PC-3 (cell line): ENCODE data around the gene PDLIM4. TPM values are rescaled to one million over a fixed set of nuclear protein-coding genes. Genes with fewer than 3 reads are reported as not detected.
A peak's percentile ranks its signal among the peaks of the same experiment; 100 is the strongest.

ENCODE experiments used
- ATAC-seq: fragments of 200-7000 bp; cut with Tn5 transposase; 2 replicates; pipeline ENCODE4 v1.9.1; 2020; ENCODE audit warnings: mild to moderate bottlenecking, moderate library complexity
- BruUV-seq: library from RNA; stranded (reverse); fragments of 400-500 nt; replicated peaks from 2 replicates; lab custom pipeline; 2021; lab: Mats Ljungman, UMichigan
- CTCF ChIA-PET: fragments of 300-600 bp; sonication (Branson Sonifier 250); formaldehyde crosslinking; loops from one replicate; lab custom pipeline; 2022; ENCODE audit warnings: antibody characterized with exemption; lab: Charles Lee
- POLR2A ChIA-PET: fragments of 300-600 bp; sonication (Branson Sonifier 250); formaldehyde crosslinking; loops from one replicate; lab custom pipeline; 2022; ENCODE audit warnings: antibody characterized with exemption; ENCODE audit not compliant: unreplicated experiment; lab: Charles Lee
- DNase-seq: peaks from one replicate; pipeline ENCODE4 v3.0.0-alpha.2; 2015
- H2AFZ ChIP-seq: fragments of 300-600 bp; sonication (generic); 2 replicates; pipeline ENCODE4 v1.6.0; 2016; ENCODE audit warnings: antibody characterized with exemption, low read length
- H3F3A ChIP-seq: fragments of 300-600 bp; sonication (generic); one replicate; pipeline ENCODE4 v1.6.0; 2017; ENCODE audit warnings: antibody characterized with exemption, low read length, control low read depth, mild to moderate bottlenecking; ENCODE audit not compliant: unreplicated experiment
- H3K27ac ChIP-seq: fragments of 300-600 bp; sonication (generic); 2 replicates; pipeline ENCODE4 v1.5.1; 2016; ENCODE audit warnings: mild to moderate bottlenecking, low read length
- H3K27me3 ChIP-seq: fragments of 300-600 bp; sonication (generic); 2 replicates; pipeline ENCODE4 v1.6.1; 2016; ENCODE audit warnings: low read length, mixed read lengths
- H3K36me3 ChIP-seq: fragments of 300-600 bp; sonication (generic); 2 replicates; pipeline ENCODE4 v1.6.1; 2016; ENCODE audit warnings: low read depth, mixed run types, low read length, mixed read lengths
- H3K4me1 ChIP-seq: fragments of 300-600 bp; sonication (generic); 2 replicates; pipeline ENCODE4 v1.5.1; 2016; ENCODE audit warnings: low read length; ENCODE audit not compliant: insufficient read depth
- H3K4me2 ChIP-seq: fragments of 300-600 bp; sonication (generic); 2 replicates; pipeline ENCODE4 v1.6.0; 2016; ENCODE audit warnings: low read length
- H3K4me3 ChIP-seq: fragments of 300-600 bp; sonication (generic); 2 replicates; pipeline ENCODE4 v1.5.1; 2016; ENCODE audit warnings: mild to moderate bottlenecking, low read length, mixed read lengths
- H3K79me2 ChIP-seq: fragments of 300-600 bp; sonication (generic); 2 replicates; pipeline ENCODE4 v1.6.1; 2017; ENCODE audit warnings: low read length, mixed read lengths
- H3K9ac ChIP-seq: fragments of 300-600 bp; sonication (generic); 2 replicates; pipeline ENCODE4 v1.6.0; 2016; ENCODE audit warnings: mild to moderate bottlenecking, low read length
- H3K9me2 ChIP-seq: fragments of 300-600 bp; sonication (generic); replicated peaks from 2 replicates; pipeline ENCODE4 v1.6.1; 2016; ENCODE audit warnings: mixed run types, low read length, mixed read lengths
- H3K9me3 ChIP-seq: fragments of 300-600 bp; sonication (generic); 2 replicates; pipeline ENCODE4 v1.6.1; 2016; ENCODE audit warnings: low read length, mixed read lengths
- H4K20me1 ChIP-seq: fragments of 300-600 bp; sonication (generic); 2 replicates; pipeline ENCODE4 v1.6.1; 2016; ENCODE audit warnings: low read length, mixed read lengths
- CTCF ChIP-seq: fragments of 300-600 bp; sonication (generic); conservative IDR thresholded peaks from 2 replicates; pipeline ENCODE4 v1.5.1; 2017; ENCODE audit warnings: antibody characterized with exemption, low read depth, mild to moderate bottlenecking, low read length
- EZH2 ChIP-seq: fragments of 300-600 bp; sonication (generic); IDR thresholded peaks from one replicate; pipeline ENCODE4 v1.6.1; 2017; ENCODE audit warnings: antibody characterized with exemption, mild to moderate bottlenecking, low read length; ENCODE audit not compliant: unreplicated experiment
- EZH2phosphoT487 ChIP-seq: fragments of 300-600 bp; sonication (generic); IDR thresholded peaks from 2 replicates; pipeline ENCODE4 v1.6.1; 2018; ENCODE audit warnings: mild to moderate bottlenecking, antibody characterized with exemption, low read length, borderline replicate concordance
- intact Hi-C: fragments of 100-400 bp; cut with micrococcal nuclease; formaldehyde crosslinking; loops from 2 replicates; pipeline ENCODE4 v1.9.0; 2023
- total RNA-seq: library from RNA; depleted of rRNA; stranded (reverse); fragments of >200 nt; gene quantifications from 2 replicates; pipeline ENCODE4 v1.2.3, GENCODE V29; 2014

Gene PDLIM4
- total RNA-seq, 1 experiment from 2014 or later: 27.8 TPM

- ChIA-PET POLR2A (no interaction called here), CTCF (no interaction called here)
- intact Hi-C loops: no loop called here
- Histone ChIP-seq H3K36me3 (peaks cover 7% of the 10 kb centered on the region; the same call in 1 of the 2 replicates), H3K9me3 (no peaks in the 10 kb centered on the region), H3K27ac (no peak overlapping the region), H3K27me3 (no peaks in the 10 kb centered on the region), H2AFZ (no peak overlapping the region), H3K9ac (no peak overlapping the region), H3K4me3 (no peak overlapping the region), H3K79me2 (no peaks in the 10 kb centered on the region), H4K20me1 (no peaks in the 10 kb centered on the region), H3F3A (no peaks in the 10 kb centered on the region), H3K9me2 (no peaks in the 10 kb centered on the region), H3K4me2 (no peak overlapping the region), H3K4me1 (peaks cover 10% of the 10 kb centered on the region)
- DNase-seq (no peak), ATAC-seq (no peak)
- TF ChIP-seq EZH2phosphoT487: no peak
- no TSS peak for BruUV-seq
Measured at GRCh38 chr5:132213666-132214065, 43.8 kb upstream of the PDLIM4 start.

GRCh38 chr5:132214491-132214890 lies 43.0 kb upstream of the PDLIM4 start:
- ATAC-seq (no peak), DNase-seq (no peak)
- H3K27me3 ChIP-seq: no peaks in the 10 kb centered on the region
- H3K4me3 ChIP-seq: no peak overlapping the region
- H3K9me3 ChIP-seq: no peaks in the 10 kb centered on the region
- H3K79me2 ChIP-seq: no peaks in the 10 kb centered on the region
- ChIA-PET CTCF (no interaction called here), POLR2A (no interaction called here)
- peaks cover 10% of the 10 kb centered on the region for H3K4me1 ChIP-seq
- no peak overlapping the region for H2AFZ ChIP-seq
- intact Hi-C loops: no loop called here
- H3K9me2 ChIP-seq: no peaks in the 10 kb centered on the region
- H4K20me1 ChIP-seq: no peaks in the 10 kb centered on the region
- H3K9ac ChIP-seq: no peak overlapping the region
- H3K4me2 ChIP-seq: no peak overlapping the region
- no peak for TF ChIP-seq EZH2
- H3K27ac ChIP-seq: no peak overlapping the region
- H3K36me3 ChIP-seq: peaks cover 7% of the 10 kb centered on the region; the same call in 1 of the 2 replicates
- no TSS peak for BruUV-seq
- H3F3A ChIP-seq: no peaks in the 10 kb centered on the region

GRCh38 chr5:132215329-132215728 lies 42.2 kb upstream of the PDLIM4 start:
- peak; percentile 88 for DNase-seq
- intact Hi-C loops: no loop called here
- Histone ChIP-seq H3K4me3 (no peak overlapping the region), H3K4me2 (peak overlapping the region; percentile 62), H3K36me3 (peaks cover 7% of the 10 kb centered on the region; the same call in 1 of the 2 replicates), H3F3A (no peaks in the 10 kb centered on the region), H3K4me1 (peaks cover 10% of the 10 kb centered on the region), H3K27me3 (no peaks in the 10 kb centered on the region), H3K9me3 (no peaks in the 10 kb centered on the region), H2AFZ (peak overlapping the region; percentile 61), H4K20me1 (no peaks in the 10 kb centered on the region), H3K9me2 (no peaks in the 10 kb centered on the region), H3K27ac (peak overlapping the region; percentile 62), H3K79me2 (0 out of 2 replicates have a peak, but pooled peaks cover 5% of the 10 kb centered on the region), H3K9ac (peak overlapping the region; percentile 36)
- CTCF ChIA-PET: interaction anchor here (1.0 to 1.1 kb wide), 2 partner anchors 13 to 23 kb away, joined by 3 read pairs; partner anchors contain the start of gene P4HA2
- peak; percentile 99 for ATAC-seq
- no peak for TF ChIP-seq CTCF
- POLR2A ChIA-PET: interaction anchor here (0.6 kb wide), 1 partner anchor 160 kb away, joined by 3 read pairs; no protein-coding TSS in a partner anchor
- BruUV-seq: no TSS peak

GRCh38 chr5:132218321-132218720 lies 39.2 kb upstream of the PDLIM4 start:
- H4K20me1 ChIP-seq: no peaks in the 10 kb centered on the region
- no peaks in the 10 kb centered on the region for H3K9me3 ChIP-seq
- intact Hi-C loops: no loop called here
- CTCF ChIA-PET: no interaction called here
- peaks cover 10% of the 10 kb centered on the region for H3K4me1 ChIP-seq
- POLR2A ChIA-PET: no interaction called here
- no peak overlapping the region for H2AFZ ChIP-seq
- H3K27me3 ChIP-seq: no peaks in the 10 kb centered on the region
- H3K4me2 ChIP-seq: no peak overlapping the region
- H3K9me2 ChIP-seq: no peaks in the 10 kb centered on the region
- ATAC-seq: no peak
- peaks cover under 1% of the 10 kb centered on the region; the same call in 1 of the 2 replicates for H3K36me3 ChIP-seq
- no TSS peak for BruUV-seq
- no peak overlapping the region for H3K27ac ChIP-seq
- no peak for TF ChIP-seq CTCF
- TF ChIP-seq EZH2: no peak
- no peak for TF ChIP-seq EZH2phosphoT487
- H3K79me2 ChIP-seq: 0 out of 2 replicates have a peak, but pooled peaks cover 20% of the 10 kb centered on the region
- no peak for DNase-seq
- H3K4me3 ChIP-seq: no peak overlapping the region
- no peak overlapping the region for H3K9ac ChIP-seq
- no peaks in the 10 kb centered on the region for H3F3A ChIP-seq
